ENCODE data around the gene DIP2A. TPM values are rescaled to one million over a fixed set of nuclear protein-coding genes. Genes with fewer than 3 reads are reported as not detected.

The DIP2A gene
- total and polyA plus RNA-seq, 7 donors = 9.0 to 49.3 (median 25.0) TPM

DNA sequence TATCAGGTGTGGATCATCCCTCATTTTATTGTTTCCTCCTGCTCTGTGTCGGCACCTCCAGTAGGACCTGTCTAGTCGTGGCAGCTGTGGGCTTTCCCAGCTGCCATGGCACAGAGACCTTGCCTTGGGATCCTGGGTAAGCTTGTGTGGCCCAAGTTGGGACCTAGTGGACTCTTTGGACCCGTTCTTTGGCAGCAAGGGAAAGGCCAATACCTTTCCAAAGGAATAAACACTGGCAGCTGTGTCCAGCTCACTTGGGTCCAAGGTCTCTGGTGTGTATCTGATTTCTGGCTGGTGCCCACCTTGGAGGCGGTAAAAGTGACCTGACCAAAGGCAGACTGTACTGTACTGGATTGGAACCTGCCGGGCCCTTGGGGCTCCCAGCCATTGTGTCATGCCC lies 21.8 kb downstream of the DIP2A start:
- no peaks in the 10 kb centered on the region for H3K9me3 ChIP-seq
- no peak overlapping the region for H3K4me3 ChIP-seq
- no peak for TF ChIP-seq POLR2A (IDR thresholded peaks at IDR 0.05)
- TF ChIP-seq EP300 (IDR thresholded peaks at IDR 0.05) = no peak
- TF ChIP-seq, protein P1, sequence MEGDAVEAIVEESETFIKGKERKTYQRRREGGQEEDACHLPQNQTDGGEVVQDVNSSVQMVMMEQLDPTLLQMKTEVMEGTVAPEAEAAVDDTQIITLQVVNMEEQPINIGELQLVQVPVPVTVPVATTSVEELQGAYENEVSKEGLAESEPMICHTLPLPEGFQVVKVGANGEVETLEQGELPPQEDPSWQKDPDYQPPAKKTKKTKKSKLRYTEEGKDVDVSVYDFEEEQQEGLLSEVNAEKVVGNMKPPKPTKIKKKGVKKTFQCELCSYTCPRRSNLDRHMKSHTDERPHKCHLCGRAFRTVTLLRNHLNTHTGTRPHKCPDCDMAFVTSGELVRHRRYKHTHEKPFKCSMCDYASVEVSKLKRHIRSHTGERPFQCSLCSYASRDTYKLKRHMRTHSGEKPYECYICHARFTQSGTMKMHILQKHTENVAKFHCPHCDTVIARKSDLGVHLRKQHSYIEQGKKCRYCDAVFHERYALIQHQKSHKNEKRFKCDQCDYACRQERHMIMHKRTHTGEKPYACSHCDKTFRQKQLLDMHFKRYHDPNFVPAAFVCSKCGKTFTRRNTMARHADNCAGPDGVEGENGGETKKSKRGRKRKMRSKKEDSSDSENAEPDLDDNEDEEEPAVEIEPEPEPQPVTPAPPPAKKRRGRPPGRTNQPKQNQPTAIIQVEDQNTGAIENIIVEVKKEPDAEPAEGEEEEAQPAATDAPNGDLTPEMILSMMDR (IDR thresholded peaks at IDR 0.05) = no peak
- TF ChIP-seq POLR2AphosphoS5 (IDR thresholded peaks at IDR 0.05) = no peak
- no peaks in the 10 kb centered on the region for H3K36me3 ChIP-seq
- DNase-seq = no peak
- no peaks in the 10 kb centered on the region for H3K27me3 ChIP-seq
- intact Hi-C loops (cut with DNase I) = no loop called here
- 94 to 96% methylated on average over 5 of the region's 5 CpGs for WGBS, 2 donors
- peaks cover 0 to 3% (median 0%) of the 10 kb centered on the region in 4 donors for H3K4me1 ChIP-seq
- H3K27ac ChIP-seq = no peak overlapping the region

DNA sequence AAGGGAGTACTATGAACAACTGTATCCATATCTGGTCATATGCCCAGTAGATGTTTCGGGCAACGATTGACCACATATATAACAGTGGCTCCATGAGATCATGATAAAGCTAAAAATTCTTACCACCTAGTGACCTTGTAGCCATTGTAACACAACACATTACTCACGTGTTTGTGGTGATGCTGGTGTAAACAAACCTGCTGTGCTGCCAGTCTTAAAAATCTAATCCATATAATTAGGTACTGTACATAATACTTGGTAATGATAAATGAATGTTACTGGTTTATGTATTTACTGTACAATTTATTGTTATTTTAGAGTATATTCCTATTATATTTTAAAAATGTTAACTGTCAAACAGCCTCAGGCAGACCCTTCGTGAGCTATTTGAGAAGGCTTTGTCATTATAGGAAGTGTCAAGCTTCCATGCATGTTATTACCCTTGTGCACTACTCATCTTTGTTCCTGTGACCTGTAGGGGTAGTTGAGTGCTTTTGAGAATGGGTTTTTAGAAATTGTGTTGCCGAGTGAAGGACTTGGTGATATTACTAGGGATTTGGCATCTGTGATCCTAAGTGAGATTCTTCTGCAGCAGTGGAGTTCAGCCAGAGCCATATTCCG lies 23.6 kb downstream of the DIP2A start:
- intact Hi-C loops (cut with DNase I) = no loop called here
- 93 to 94% methylated on average over 6 of the region's 6 CpGs for WGBS, 2 donors
- TF ChIP-seq POLR2AphosphoS5 (IDR thresholded peaks at IDR 0.05) = no peak
- no peak for TF ChIP-seq EP300 (IDR thresholded peaks at IDR 0.05)
- TF ChIP-seq, protein P1 (IDR thresholded peaks at IDR 0.05) = no peak
- no peak for TF ChIP-seq POLR2A (IDR thresholded peaks at IDR 0.05)

DNA sequence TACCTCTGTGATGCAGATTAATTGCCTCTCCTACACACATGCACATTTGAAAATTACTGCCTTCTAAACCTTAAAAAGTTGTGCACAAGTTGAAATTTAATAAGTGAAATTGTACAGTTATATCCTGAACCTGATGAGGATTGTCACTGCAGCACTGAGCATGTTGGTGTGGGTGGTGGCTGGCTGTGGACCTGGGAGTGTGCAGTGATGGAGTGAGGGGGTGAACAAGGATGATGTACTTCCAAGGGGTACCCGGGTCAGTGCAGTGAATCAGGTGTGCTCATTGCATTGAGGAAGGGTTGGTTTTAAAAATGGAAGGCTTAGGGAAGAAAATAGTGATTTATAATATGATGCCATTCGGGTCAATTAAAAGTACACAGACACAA lies 24.1 kb downstream of the DIP2A start:
- intact Hi-C loops (cut with DNase I) = no loop called here
- TF ChIP-seq POLR2A (IDR thresholded peaks at IDR 0.05) (no peak), EP300 (IDR thresholded peaks at IDR 0.05) (no peak), POLR2AphosphoS5 (IDR thresholded peaks at IDR 0.05) (no peak)
- TF ChIP-seq, protein P1 (IDR thresholded peaks at IDR 0.05) = no peak
- Histone ChIP-seq H3K4me3 (no peak overlapping the region), H3K9me3 (no peaks in the 10 kb centered on the region), H3K27me3 (no peaks in the 10 kb centered on the region), H3K27ac (no peak overlapping the region), H3K36me3 (peaks cover 0 to 6% (median 0%) of the 10 kb centered on the region in 4 donors), H3K4me1 (peaks cover 0 to 3% (median 0%) of the 10 kb centered on the region in 4 donors)
- WGBS, 2 donors = 87 to 91% methylated on average over 2 of the region's 2 CpGs
- DNase-seq = no peak

More for the DNA sequence above, 23.6 kb downstream of the DIP2A start:
- no peak overlapping the region for H3K27ac ChIP-seq
- H3K4me3 ChIP-seq = no peak overlapping the region
- H3K9me3 ChIP-seq = no peaks in the 10 kb centered on the region
- peaks cover 0 to 6% (median 0%) of the 10 kb centered on the region in 4 donors for H3K36me3 ChIP-seq
- H3K27me3 ChIP-seq = no peaks in the 10 kb centered on the region
- no peak for DNase-seq
- peaks cover 0 to 3% (median 0%) of the 10 kb centered on the region in 4 donors for H3K4me1 ChIP-seq

DNA sequence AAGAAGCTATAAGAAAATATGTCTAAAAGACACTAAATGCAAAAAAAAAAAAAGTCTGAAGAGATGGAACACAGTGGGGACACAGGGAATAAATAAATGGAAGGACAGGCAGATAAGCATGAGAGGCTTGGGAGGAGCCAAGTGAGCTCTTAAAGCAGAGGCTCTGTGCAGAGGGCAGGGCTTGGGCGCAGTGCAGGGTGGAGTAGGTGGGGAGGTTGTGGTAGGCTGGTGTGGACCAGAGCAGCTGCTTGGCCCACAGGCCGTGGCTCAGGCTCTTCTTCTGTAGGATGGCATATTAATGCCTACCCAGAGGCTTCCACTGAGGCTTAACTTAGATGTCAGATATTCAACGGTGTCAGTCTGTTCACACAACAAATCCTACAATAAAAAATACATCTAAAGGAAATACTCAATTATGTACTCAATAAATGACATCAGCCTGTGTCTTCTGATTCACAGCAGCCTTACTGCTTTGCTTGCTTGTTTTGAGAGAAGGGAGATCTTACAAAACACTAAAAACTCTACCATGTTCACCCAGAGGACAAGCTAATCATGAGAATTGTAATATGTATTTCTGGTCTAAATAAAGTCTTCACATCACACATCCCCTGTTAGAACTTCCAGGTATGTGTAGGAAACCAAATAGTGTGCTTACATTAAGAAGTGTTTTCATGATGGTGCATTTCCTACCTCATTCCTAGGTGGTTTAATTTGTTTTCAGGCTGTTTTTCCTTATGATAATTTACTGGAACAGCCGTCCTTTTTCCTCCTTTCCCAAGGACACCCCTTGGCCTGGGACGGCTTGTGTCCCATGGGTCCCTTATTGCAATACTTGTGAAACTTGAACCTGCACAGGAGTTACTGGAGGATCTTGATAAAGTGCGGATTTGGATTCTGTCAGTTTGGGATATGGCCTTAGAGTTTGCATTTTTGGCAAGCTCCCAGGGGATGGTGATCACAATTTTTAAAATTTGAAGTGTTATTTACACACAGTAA lies 24.9 kb downstream of the DIP2A start:
- Histone ChIP-seq H3K27me3 (no peaks in the 10 kb centered on the region), H3K27ac (no peak overlapping the region), H3K36me3 (peaks cover 0 to 6% (median 0%) of the 10 kb centered on the region in 4 donors), H3K4me1 (peaks cover 0 to 3% (median 0%) of the 10 kb centered on the region in 4 donors), H3K9me3 (no peaks in the 10 kb centered on the region), H3K4me3 (no peak overlapping the region)
- intact Hi-C loops (cut with DNase I) = no loop called here
- DNase-seq = no peak
- 68 to 82% methylated on average over 6 of the region's 6 CpGs for WGBS, 2 donors
- no peak for TF ChIP-seq EP300 (IDR thresholded peaks at IDR 0.05)

DNA sequence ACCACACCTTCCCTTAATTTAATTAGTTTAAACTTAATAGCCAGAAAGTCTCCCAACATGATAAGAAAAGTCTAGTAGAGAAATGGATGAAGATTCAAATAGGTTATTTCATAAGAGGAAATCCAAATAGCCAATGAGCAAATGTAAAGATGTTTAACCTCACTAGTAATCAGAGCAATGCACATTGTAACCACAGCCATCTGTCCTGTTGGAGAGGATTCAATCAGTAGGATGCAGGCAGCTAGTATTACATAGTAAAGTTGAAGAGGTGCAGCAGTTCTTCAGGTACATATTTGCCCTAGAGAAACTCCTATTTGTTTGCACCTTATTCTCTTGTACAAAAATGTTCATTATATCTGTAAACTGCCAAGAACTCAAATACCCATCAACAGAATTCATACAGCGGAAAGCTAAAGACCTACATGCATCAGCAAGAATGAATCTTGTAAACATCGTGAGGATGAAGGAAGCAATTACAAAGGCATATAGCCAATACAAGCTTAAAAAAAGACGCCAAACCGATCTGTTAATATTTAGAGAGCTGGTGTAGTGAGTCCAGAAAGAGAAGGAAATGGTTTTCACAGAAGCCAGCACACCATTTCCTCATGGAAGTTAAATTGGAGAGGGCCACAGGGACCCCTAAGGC lies 27.9 kb downstream of the DIP2A start:
- no peak overlapping the region for H3K27ac ChIP-seq
- 77 to 81% methylated on average over 4 of the region's 4 CpGs for WGBS, 2 donors

More for the DNA sequence above, 27.9 kb downstream of the DIP2A start:
- intact Hi-C loops (cut with DNase I) = no loop called here
- no peaks in the 10 kb centered on the region for H3K27me3 ChIP-seq
- TF ChIP-seq EP300 (IDR thresholded peaks at IDR 0.05) (no peak), POLR2A (IDR thresholded peaks at IDR 0.05) (no peak), POLR2AphosphoS5 (IDR thresholded peaks at IDR 0.05) (no peak)
- TF ChIP-seq, protein P1 (IDR thresholded peaks at IDR 0.05) = no peak
- no peaks in the 10 kb centered on the region for H3K4me1 ChIP-seq
- no peak overlapping the region for H3K4me3 ChIP-seq
- DNase-seq = no peak
- H3K9me3 ChIP-seq = no peaks in the 10 kb centered on the region
- H3K36me3 ChIP-seq = peaks cover 0 to 13% (median 0%) of the 10 kb centered on the region in 4 donors
